ENCODE results near the gene IRF2.

IRF2 gene

DNA sequence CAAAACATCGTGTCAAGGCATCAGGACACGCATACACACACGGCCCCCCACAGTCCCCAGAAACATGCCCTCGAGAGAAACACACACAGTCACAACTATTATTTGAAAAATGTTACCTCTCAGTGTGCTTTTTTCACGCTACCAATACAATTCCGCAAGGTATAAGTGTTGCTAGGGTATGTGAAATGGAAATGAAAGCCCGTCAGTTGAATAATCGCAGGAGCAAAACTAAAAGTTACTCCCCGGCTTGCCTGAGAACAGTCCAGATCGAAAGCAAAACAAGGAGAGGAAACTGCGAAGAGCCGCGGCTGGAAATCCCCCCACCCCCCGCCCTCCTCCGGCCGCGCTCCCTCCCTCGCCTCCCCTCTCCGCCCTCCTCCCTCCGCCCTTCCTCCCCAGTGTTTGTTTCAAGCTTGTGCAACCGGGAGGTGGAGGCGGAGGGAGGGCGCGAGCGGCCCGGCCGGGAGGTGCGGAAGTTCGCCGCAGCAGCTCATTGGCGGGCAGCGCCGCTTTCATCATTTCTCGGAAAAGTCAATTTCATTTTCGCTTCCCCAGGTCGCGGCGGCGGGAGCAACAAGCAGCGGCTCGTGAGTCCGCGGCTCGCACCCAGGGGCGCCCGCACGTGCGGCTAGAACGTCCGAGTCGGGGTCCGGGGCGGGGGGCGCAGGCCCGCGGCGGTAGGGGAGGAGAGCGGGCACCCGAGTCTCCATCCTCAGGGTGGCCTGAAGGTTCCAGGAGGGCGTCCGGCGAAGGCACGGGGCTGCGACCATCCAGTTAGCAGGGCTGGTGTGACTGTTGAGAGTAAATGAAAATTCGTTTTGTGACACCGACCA lies at the start of gene IRF2:
TSS of gene IRF2 (minus strand) at position 288 of the 833 bp plus-strand sequence. CDS start 45,486 bp downstream, outside the sequence.
- FAIRE-seq, result no peak

DNA sequence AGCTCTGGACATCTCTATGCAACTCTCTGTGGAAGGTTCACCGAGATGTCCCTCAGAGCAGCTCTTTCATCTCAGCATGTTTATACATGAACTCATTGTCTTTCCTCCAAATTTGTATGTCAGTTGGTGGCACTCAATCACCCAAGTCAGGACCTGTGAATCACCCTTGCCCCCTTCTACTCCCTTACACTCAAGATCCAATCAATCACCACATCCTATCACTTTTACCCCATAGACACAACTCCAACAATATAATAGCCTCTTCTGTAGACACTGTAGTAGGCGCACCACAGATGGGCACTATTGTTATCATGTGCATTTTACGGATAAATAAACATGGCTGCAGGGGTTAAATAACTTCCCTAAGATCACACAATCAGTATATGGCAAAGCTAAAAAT lies 41.3 kb upstream of the IRF2 start:
- FAIRE-seq, result no peak

GRCh38 chr4:184514121-184514988 lies 40.0 kb upstream of the IRF2 start:
- FAIRE-seq, result no peak

DNA sequence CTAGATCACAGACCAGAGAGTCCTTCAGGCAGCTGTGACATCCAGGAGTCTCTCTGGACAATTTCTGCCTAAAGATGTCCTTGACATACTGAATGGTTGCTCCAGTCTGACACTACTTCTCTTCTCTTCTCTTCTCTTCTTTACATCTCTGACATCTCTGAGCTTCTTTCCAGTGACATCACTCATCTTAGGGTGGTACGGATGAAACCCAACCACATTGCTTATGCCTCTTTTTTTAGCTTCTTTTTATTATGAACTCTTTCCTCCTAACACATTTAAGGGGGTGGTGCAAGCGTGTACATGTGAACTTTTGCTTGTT lies 39.4 kb upstream of the IRF2 start:
- FAIRE-seq, result no peak

DNA sequence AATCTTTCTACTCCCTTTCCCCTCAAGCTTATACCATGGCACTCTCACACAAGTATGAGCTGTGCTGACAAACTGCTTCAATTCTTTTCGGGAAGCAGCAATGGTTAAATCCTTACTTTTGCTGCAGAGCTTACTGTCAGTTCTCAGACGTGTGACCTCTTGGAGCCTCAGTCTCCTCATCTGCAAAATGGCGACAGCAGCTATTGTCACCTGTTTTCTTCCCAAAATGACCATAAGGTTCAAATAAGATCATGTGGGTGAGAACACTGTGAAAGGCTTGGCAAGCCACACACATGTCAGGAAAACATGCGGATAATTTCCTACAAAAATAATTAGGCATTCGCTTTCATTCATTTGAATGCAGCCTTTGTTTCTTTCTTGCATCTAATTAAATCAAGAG lies 36.8 kb upstream of the IRF2 start:
- no peak for FAIRE-seq

GRCh38 chr4:184510401-184510800 lies 36.1 kb upstream of the IRF2 start:
- no peak for FAIRE-seq

- FAIRE-seq, result no peak
Measured at GRCh38 chr4:184506527-184507121, 32.3 kb upstream of the IRF2 start.

DNA sequence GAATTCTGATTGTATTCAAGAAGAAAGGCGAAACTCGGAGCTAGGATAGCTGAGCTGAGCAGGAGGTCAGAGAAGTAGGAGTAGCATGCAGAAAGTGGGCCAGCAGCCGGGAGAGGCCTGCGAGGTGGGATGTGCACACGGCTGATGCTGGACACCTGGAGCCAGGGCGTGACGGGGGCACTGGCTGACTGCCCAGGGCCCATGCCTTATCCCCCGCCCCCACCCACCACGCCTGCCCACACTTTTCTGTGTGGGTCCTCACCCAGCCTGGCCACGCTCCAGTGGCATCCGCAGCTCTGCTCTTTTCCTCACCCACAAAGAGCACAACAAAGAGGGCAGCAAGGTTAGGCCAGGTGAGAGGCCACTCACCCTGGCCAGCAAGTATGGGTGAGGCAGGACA lies 30.0 kb upstream of the IRF2 start:
- FAIRE-seq, result no peak

DNA sequence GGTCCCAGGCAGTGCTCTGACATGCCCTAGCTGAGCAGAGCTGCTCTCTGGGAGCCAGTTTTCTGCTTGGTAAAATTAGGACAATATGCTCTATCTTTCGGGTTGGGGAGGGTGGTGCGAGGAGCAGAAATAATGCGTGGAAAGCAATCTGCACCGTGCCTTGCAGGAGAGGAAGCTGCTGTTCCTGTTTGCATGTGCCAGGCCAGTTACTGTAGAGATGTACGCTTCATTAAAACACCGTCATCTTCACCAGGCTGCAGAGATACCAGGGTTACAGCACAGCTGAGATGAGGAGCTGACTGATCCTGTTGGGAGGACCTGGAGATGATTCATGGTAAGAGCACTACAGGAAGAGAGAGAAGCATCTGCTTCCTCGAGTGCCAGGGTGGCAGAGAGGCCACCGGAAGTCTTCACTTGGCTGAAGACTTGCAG lies 29.5 kb upstream of the IRF2 start:
- FAIRE-seq, result no peak

GRCh38 chr4:184500748-184501589 lies 26.6 kb upstream of the IRF2 start:
- no peak for FAIRE-seq

GRCh38 chr4:184499996-184500395 lies 25.6 kb upstream of the IRF2 start:
- no peak for FAIRE-seq

GRCh38 chr4:184498598-184498997 lies 24.2 kb upstream of the IRF2 start:
- FAIRE-seq, result no peak

- no peak for FAIRE-seq
Measured at GRCh38 chr4:184489771-184490170, 15.4 kb upstream of the IRF2 start.

GRCh38 chr4:184487503-184487902 lies 13.2 kb upstream of the IRF2 start:
- no peak for FAIRE-seq

DNA sequence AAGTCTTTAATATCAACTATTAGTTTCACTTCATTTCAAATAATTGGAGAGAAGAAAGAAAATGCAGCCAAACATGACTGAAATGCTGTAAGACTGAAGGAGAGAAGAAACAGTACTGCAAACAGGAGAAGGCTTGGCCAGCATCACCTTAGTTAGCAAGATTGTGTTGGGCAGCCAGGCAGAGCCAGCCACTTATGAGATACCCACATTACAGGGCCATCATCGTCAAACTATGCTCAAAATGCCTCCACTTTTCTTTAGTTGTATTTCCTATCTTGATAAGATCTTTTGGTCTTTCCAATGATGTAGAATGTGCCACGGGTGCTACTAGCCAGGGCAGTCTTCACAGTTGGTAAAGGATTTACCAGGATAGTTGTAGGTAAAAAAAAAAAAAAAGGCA lies 10.9 kb upstream of the IRF2 start:
- FAIRE-seq, result no peak

DNA sequence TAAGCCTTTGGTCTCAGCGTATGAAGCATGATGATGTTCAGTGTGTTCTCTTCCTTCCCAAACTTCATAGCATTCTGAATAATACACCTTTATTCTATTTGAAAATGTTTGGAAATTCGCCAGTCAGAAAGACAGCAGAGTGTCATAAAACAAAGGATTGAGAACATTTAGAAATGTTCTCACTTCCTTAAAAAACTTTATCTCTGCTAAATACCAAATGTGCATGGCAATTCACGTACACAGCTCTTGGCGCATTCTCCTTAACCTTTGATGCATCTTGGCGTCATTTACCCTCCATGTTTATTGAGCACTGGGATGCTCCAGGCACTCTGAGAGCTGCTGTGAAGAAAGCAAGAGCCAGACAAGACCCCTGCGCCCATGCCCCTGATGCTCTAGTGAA lies 7.2 kb upstream of the IRF2 start:
- no peak for FAIRE-seq

GRCh38 chr4:184479516-184479950 lies 5.2 kb upstream of the IRF2 start:
- FAIRE-seq, result no peak

- FAIRE-seq, result no peak
Measured at GRCh38 chr4:184477201-184477999, 3.0 kb upstream of the IRF2 start.

GRCh38 chr4:184476695-184477094 lies 2.3 kb upstream of the IRF2 start:
- FAIRE-seq, result no peak

- no peak for FAIRE-seq
Measured at GRCh38 chr4:184475498-184475897, 1.1 kb upstream of the IRF2 start.

DNA sequence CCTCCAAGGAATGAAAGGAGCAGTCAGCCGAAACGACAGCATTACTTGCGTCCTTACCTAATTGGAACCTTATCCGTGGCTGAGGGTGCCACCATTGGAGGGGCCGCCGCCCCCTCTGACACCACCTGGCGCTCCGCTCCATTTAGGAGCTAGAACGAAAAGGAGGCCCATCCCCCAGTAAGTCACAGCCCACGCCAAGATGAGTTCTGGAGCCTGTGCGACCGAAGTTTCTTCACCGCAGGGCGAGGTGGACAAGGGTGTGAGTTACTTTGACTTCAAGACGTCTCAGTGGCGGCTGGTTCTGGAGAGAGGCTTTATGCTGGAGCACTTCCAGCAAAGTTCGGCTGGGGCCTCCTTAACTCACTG lies 729 bp upstream of the IRF2 start:
- no peak for FAIRE-seq
